ENCODE data around the gene CDH8.

DNA sequence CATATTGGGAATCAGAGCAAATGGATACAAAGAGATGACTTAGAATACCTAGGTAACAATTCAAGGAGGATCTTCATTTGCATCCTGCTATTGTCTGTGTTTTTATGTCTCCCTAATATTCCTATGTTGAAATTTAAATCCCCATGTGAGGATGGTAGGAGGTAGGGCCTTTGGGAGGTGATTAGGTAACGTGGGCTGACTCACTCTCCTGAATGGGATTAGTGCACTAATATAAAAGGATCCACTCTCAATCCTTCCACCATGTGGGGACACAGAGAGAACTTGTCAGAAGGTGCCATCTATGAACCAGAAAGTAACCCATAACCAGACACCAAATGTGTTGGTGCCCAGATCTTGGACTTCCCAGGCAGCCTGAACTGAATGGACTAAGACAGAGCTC is 83.4 kb downstream of the CDH8 start:
- TF ChIP-seq CTCF (IDR thresholded peaks at IDR 0.05) = no peak
- no peak for TF ChIP-seq EZH2 (IDR thresholded peaks at IDR 0.05; ENCODE audit: borderline replicate concordance, insufficient read depth, low read depth, low read length, poor library complexity, severe bottlenecking)
